ENCODE measurements around the gene SLC25A29.

SLC25A29 gene

GRCh38 chr14:100278702-100279101, 27.5 kb downstream of the SLC25A29 start:
- DNase-seq (ENCODE audit: low read depth, low spot score), result no peak
- WGBS (ENCODE audit: insufficient coverage, insufficient read length), result no CpG with 5 or more reads among the region's 8 CpGs
- Histone ChIP-seq H3K4me3 (ENCODE audit: low read length) (no peak overlapping the region), H3K9me3 (ENCODE audit: control insufficient read depth, insufficient read depth, low read length) (no peaks in the 10 kb centered on the region), H3K27ac (ENCODE audit: low read length) (no peak overlapping the region), H3K4me1 (ENCODE audit: control insufficient read depth, insufficient read depth, low read length) (peaks cover 3% of the 10 kb centered on the region; the same call in 1 of the 2 replicates), H3K36me3 (ENCODE audit: control insufficient read depth, insufficient read depth, low read length) (peaks cover 3% of the 10 kb centered on the region; the same call in 1 of the 2 replicates), H3K27me3 (ENCODE audit: control insufficient read depth, insufficient read depth, low read length) (no peaks in the 10 kb centered on the region)

- H3K4me3 ChIP-seq (ENCODE audit: low read length), result no peak overlapping the region
- no peak for DNase-seq (ENCODE audit: low read depth, low spot score)
- H3K27ac ChIP-seq (ENCODE audit: low read length), result no peak overlapping the region
- no peaks in the 10 kb centered on the region for H3K27me3 ChIP-seq (ENCODE audit: control insufficient read depth, insufficient read depth, low read length)
- H3K4me1 ChIP-seq (ENCODE audit: control insufficient read depth, insufficient read depth, low read length), result peaks cover 3% of the 10 kb centered on the region; the same call in 1 of the 2 replicates
- no peaks in the 10 kb centered on the region for H3K9me3 ChIP-seq (ENCODE audit: control insufficient read depth, insufficient read depth, low read length)
- WGBS (ENCODE audit: insufficient coverage, insufficient read length), result no CpG with 5 or more reads among the region's 7 CpGs
- peaks cover 3% of the 10 kb centered on the region; the same call in 1 of the 2 replicates for H3K36me3 ChIP-seq (ENCODE audit: control insufficient read depth, insufficient read depth, low read length)
Measured at GRCh38 chr14:100275214-100275613, 31.0 kb downstream of the SLC25A29 start.

- Histone ChIP-seq H3K9me3 (ENCODE audit: control insufficient read depth, insufficient read depth, low read length) (no peaks in the 10 kb centered on the region), H3K27me3 (ENCODE audit: control insufficient read depth, insufficient read depth, low read length) (no peaks in the 10 kb centered on the region), H3K36me3 (ENCODE audit: control insufficient read depth, insufficient read depth, low read length) (peaks cover 3% of the 10 kb centered on the region; the same call in 1 of the 2 replicates), H3K4me3 (ENCODE audit: low read length) (no peak overlapping the region), H3K4me1 (ENCODE audit: control insufficient read depth, insufficient read depth, low read length) (no peaks in the 10 kb centered on the region), H3K27ac (ENCODE audit: low read length) (no peak overlapping the region)
- WGBS (ENCODE audit: insufficient coverage, insufficient read length), result no CpG with 5 or more reads among the region's 4 CpGs
- no peak for DNase-seq (ENCODE audit: low read depth, low spot score)
Measured at GRCh38 chr14:100274250-100274649, 32.0 kb downstream of the SLC25A29 start.

- no peak for DNase-seq (ENCODE audit: low read depth, low spot score)
- no peak overlapping the region for H3K27ac ChIP-seq (ENCODE audit: low read length)
- no peaks in the 10 kb centered on the region for H3K4me1 ChIP-seq (ENCODE audit: control insufficient read depth, insufficient read depth, low read length)
- 0 out of 2 replicates have a peak, but pooled peaks cover 3% of the 10 kb centered on the region for H3K36me3 ChIP-seq (ENCODE audit: control insufficient read depth, insufficient read depth, low read length)
- H3K27me3 ChIP-seq (ENCODE audit: control insufficient read depth, insufficient read depth, low read length), result no peaks in the 10 kb centered on the region
- no peak overlapping the region for H3K4me3 ChIP-seq (ENCODE audit: low read length)
- no CpG with 5 or more reads among the region's 10 CpGs for WGBS (ENCODE audit: insufficient coverage, insufficient read length)
- H3K9me3 ChIP-seq (ENCODE audit: control insufficient read depth, insufficient read depth, low read length), result no peaks in the 10 kb centered on the region
Measured at GRCh38 chr14:100271247-100271939, 34.9 kb downstream of the SLC25A29 start.

GRCh38 chr14:100268591-100269207, 37.5 kb downstream of the SLC25A29 start:
- no peak for DNase-seq (ENCODE audit: low read depth, low spot score)
- Histone ChIP-seq H3K27ac (ENCODE audit: low read length) (no peak overlapping the region), H3K9me3 (ENCODE audit: control insufficient read depth, insufficient read depth, low read length) (no peaks in the 10 kb centered on the region)

DNA sequence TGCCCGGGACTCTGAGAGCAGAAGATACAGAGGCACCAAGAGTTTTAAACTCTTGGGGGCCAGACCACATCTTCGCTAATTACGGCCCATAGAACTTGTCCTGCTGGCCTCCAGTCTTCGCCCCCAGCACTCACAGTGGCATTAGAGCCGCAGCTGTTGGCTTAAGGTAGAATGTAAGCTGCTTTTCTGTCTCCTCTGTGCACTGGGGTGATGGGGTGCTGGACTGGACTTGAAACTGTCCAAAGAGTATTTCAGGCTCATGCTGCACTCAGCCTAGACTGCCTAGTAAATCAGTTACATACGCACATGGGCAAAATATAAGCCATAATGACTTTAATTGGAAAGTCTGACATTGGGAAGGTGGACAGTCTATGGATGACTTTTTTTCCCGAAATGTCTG, 38.3 kb downstream of the SLC25A29 start:
- WGBS (ENCODE audit: insufficient coverage, insufficient read length), result no CpG with 5 or more reads among the region's 7 CpGs
- no peak overlapping the region for H3K27ac ChIP-seq (ENCODE audit: low read length)
- DNase-seq (ENCODE audit: low read depth, low spot score), result no peak
- no peaks in the 10 kb centered on the region for H3K9me3 ChIP-seq (ENCODE audit: control insufficient read depth, insufficient read depth, low read length)
- no peak overlapping the region; the same call in 1 of the 2 replicates for H3K4me3 ChIP-seq (ENCODE audit: low read length)
- no peaks in the 10 kb centered on the region for H3K4me1 ChIP-seq (ENCODE audit: control insufficient read depth, insufficient read depth, low read length)
- peaks cover 3% of the 10 kb centered on the region; the same call in 1 of the 2 replicates for H3K36me3 ChIP-seq (ENCODE audit: control insufficient read depth, insufficient read depth, low read length)
- H3K27me3 ChIP-seq (ENCODE audit: control insufficient read depth, insufficient read depth, low read length), result no peaks in the 10 kb centered on the region

More at GRCh38 chr14:100268591-100269207, 37.5 kb downstream of the SLC25A29 start:
- H3K4me3 ChIP-seq (ENCODE audit: low read length), result no peak overlapping the region
- no peaks in the 10 kb centered on the region for H3K27me3 ChIP-seq (ENCODE audit: control insufficient read depth, insufficient read depth, low read length)
- H3K4me1 ChIP-seq (ENCODE audit: control insufficient read depth, insufficient read depth, low read length), result no peaks in the 10 kb centered on the region
- peaks cover 3% of the 10 kb centered on the region; the same call in 1 of the 2 replicates for H3K36me3 ChIP-seq (ENCODE audit: control insufficient read depth, insufficient read depth, low read length)
- no CpG with 5 or more reads among the region's 7 CpGs for WGBS (ENCODE audit: insufficient coverage, insufficient read length)

GRCh38 chr14:100263141-100263540, 43.1 kb downstream of the SLC25A29 start:
- no peak overlapping the region for H3K27ac ChIP-seq (ENCODE audit: low read length)
- H3K9me3 ChIP-seq (ENCODE audit: control insufficient read depth, insufficient read depth, low read length), result no peaks in the 10 kb centered on the region
- no peaks in the 10 kb centered on the region for H3K27me3 ChIP-seq (ENCODE audit: control insufficient read depth, insufficient read depth, low read length)
- H3K36me3 ChIP-seq (ENCODE audit: control insufficient read depth, insufficient read depth, low read length), result peaks cover 3% of the 10 kb centered on the region; the same call in 1 of the 2 replicates
- DNase-seq (ENCODE audit: low read depth, low spot score), result no peak
- no peaks in the 10 kb centered on the region for H3K4me1 ChIP-seq (ENCODE audit: control insufficient read depth, insufficient read depth, low read length)
- WGBS (ENCODE audit: insufficient coverage, insufficient read length), result no CpG with 5 or more reads among the region's 3 CpGs
- H3K4me3 ChIP-seq (ENCODE audit: low read length), result no peak overlapping the region

GRCh38 chr14:100262545-100262944, 43.7 kb downstream of the SLC25A29 start:
- no peak overlapping the region for H3K27ac ChIP-seq (ENCODE audit: low read length)
- H3K27me3 ChIP-seq (ENCODE audit: control insufficient read depth, insufficient read depth, low read length), result no peaks in the 10 kb centered on the region
- no peaks in the 10 kb centered on the region; the same call in 1 of the 2 replicates for H3K36me3 ChIP-seq (ENCODE audit: control insufficient read depth, insufficient read depth, low read length)
- H3K4me3 ChIP-seq (ENCODE audit: low read length), result no peak overlapping the region
- no peak for DNase-seq (ENCODE audit: low read depth, low spot score)
- WGBS (ENCODE audit: insufficient coverage, insufficient read length), result no CpG with 5 or more reads among the region's 5 CpGs
- no peaks in the 10 kb centered on the region for H3K9me3 ChIP-seq (ENCODE audit: control insufficient read depth, insufficient read depth, low read length)
- H3K4me1 ChIP-seq (ENCODE audit: control insufficient read depth, insufficient read depth, low read length), result no peaks in the 10 kb centered on the region

DNA sequence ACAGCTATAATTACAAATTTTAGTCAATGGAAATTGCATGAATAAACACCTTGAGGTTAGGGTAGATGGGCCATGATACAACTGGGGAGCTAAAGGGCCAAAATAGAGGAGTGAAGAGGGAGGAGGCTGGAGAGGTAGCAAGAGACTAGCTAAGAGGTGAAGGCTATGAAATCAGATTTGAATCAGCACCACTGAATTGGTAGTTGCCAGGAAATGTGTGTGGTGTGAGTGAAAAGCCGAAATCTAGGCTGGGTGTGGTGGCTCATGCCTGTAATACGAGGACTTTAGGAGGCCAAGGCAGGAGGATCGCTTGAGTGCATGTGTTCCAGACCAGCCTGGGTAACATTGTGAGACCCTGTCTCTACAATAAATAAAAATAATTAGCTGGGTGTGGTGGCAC, 44.6 kb downstream of the SLC25A29 start:
- no peaks in the 10 kb centered on the region for H3K27me3 ChIP-seq (ENCODE audit: control insufficient read depth, insufficient read depth, low read length)
- no peaks in the 10 kb centered on the region for H3K9me3 ChIP-seq (ENCODE audit: control insufficient read depth, insufficient read depth, low read length)
- no peak overlapping the region for H3K4me3 ChIP-seq (ENCODE audit: low read length)
- no peaks in the 10 kb centered on the region for H3K4me1 ChIP-seq (ENCODE audit: control insufficient read depth, insufficient read depth, low read length)
- no CpG with 5 or more reads among the region's 3 CpGs for WGBS (ENCODE audit: insufficient coverage, insufficient read length)
- H3K27ac ChIP-seq (ENCODE audit: low read length), result no peak overlapping the region
- no peaks in the 10 kb centered on the region; the same call in 1 of the 2 replicates for H3K36me3 ChIP-seq (ENCODE audit: control insufficient read depth, insufficient read depth, low read length)
- DNase-seq (ENCODE audit: low read depth, low spot score), result no peak

DNA sequence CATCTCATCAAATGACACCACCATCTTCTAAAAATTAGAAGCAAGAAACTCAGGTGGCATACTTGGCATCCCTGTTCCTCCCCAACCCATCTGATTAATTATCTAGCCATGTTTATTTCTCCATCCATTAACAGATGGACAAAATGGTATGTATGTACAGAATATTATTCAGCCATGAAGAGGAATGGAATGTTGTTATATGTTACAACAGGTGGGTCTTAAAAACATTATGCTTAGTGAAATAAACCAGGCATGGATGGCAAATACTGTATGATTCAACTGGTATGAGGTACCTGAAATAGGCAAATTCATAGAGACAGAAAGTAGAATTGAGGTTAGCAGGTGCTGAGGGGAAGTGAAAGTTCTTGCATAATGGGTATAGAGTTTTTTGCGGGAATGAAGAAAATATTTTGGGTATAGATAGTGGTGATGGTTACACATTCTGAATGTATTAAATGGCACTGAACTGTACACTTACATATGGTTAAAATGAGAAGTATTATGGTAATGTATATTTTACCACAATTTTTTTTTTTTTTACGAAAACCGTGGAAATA, 49.8 kb downstream of the SLC25A29 start:
- H3K4me1 ChIP-seq (ENCODE audit: control insufficient read depth, insufficient read depth, low read length), result no peaks in the 10 kb centered on the region
- no peak overlapping the region for H3K27ac ChIP-seq (ENCODE audit: low read length)
- no peak overlapping the region for H3K4me3 ChIP-seq (ENCODE audit: low read length)
- H3K27me3 ChIP-seq (ENCODE audit: control insufficient read depth, insufficient read depth, low read length), result no peaks in the 10 kb centered on the region
- no peaks in the 10 kb centered on the region for H3K9me3 ChIP-seq (ENCODE audit: control insufficient read depth, insufficient read depth, low read length)
- WGBS (ENCODE audit: insufficient coverage, insufficient read length), result 100% methylated on average over 1 of the region's 3 CpGs
- DNase-seq (ENCODE audit: low read depth, low spot score), result no peak
- no peaks in the 10 kb centered on the region for H3K36me3 ChIP-seq (ENCODE audit: control insufficient read depth, insufficient read depth, low read length)

All from iPS DF 6.9 (cell line).